Endometrial microvascular endothelial cells (primary cell): ENCODE data around the gene ENHO. TPM values are rescaled to one million over a fixed set of nuclear protein-coding genes. Genes with fewer than 3 reads are reported as not detected.
"Not testable (repeated sequence)": the region's sequence is repeated elsewhere in the genome, so short reads cannot be mapped to it uniquely, and the experiment has no call there.

Source experiments
- in situ Hi-C: cut with HindIII; loops from 2 replicates; pipeline ENCODE4 v1.10.0; 2017; ENCODE audit warnings: low sequenced_read_pairs, low pct_unique_long_range_greater_than_20kb; ENCODE audit errors: inconsistent ontology term
- total RNA-seq: library from RNA; depleted of rRNA; stranded (reverse); fragments of >200 nt; gene quantifications from one replicate; pipeline ENCODE4 v1.2.3, GENCODE V29; 2015; ENCODE audit errors: inconsistent ontology term

ENHO gene
- total RNA-seq, 1 donor from 2014 or later: 0.09 TPM

DNA sequence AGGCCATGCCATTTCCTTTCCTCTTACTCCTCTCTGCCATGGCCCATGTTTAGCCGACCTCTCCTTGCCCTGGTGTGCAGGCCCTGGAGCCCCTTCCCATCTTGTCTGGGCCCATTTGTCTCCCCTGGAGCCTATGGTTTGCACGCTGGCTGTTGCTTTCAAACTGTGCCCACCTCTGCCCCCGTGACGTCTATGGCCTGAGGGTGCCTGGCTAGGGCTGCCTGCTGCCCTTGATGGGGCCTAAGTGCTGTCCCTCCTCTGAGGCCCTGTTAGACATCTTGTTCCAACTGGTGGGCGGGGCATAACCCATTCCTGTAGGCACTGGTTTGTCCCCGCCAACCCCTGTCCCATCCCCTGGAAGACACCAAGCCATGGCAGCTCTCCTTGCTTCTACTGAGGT is 22.7 kb upstream of the ENHO start:
- in situ Hi-C loops: no loop called here

DNA sequence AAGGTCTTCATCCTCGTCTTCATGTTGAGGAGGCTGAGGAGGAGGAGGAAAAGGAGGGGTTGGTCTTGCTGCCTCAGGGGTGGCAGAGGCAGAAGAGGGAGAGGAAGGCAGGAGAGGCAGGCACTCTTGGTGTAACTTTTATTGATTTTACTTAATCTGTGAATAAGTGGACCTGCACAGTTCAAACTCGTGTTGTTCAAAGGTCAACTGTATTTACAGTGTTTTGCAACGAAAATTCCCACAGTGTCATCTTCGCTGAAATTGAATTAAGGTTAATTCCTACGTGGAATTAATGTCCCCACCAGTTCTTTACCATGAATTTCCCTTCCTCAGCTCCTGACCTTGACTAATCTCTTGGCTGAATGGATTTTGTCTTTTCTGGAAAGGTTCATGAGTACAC is 21.2 kb upstream of the ENHO start:
- in situ Hi-C loops: no loop called here

DNA sequence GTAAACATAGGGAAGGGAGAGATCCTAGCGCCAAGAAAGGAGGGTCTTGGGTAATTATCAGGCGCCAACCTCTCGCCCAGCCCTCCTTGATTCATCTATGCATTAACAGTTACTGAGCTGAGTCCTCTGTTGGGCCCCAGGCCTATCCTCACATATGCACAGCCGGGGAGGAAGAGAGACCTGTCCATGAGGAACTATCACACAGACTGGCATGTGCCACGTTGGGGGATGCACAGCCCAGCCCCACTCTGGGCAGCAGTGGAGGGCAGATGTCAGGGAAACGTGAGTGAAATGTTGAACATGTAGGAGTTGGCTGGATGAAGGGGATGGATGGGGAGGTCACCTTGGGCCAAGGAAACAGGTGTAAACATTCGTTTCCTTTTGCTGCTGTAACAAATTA is 18.8 kb upstream of the ENHO start:
- in situ Hi-C loops: no loop called here

DNA sequence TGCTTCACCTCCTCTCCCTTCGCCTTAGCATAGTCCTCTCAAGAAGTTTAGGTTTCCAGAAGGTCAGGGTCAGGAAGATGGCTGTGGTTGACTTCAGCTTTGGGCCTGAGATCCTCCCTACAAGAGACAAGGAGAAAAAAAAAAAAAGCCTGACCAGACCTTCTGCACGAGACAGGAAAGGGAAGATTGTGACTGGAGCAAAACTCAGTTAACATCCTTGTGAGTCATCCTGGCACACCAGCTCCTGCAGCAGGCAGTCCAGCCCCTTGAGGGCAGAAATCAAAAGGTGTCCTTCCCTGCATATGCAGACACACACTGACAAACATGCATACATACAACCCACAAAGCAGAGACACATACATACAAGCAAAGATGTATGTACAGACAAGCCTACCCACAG is 18.0 kb upstream of the ENHO start:
- in situ Hi-C loops: no loop called here

DNA sequence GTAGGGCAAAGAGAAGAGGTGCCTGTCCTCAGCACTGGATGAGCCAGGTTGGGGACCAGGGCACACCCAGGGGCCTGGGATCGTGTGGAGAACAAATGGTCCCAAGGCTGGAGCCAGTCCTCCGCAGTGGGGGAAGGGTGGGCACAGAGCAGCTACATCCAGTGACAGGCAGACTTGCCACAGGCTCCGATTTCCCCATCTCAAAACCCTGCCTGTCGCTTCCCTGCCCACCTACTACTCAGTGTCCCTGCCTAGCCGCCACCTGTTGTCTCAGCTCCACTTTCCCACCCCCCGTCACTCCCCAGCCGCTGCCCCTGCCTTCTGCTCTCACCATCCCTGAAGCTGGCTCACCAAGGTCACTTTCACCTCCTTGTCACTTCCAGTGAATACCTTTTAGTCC is 13.9 kb upstream of the ENHO start:
- in situ Hi-C loops: no loop called here

DNA sequence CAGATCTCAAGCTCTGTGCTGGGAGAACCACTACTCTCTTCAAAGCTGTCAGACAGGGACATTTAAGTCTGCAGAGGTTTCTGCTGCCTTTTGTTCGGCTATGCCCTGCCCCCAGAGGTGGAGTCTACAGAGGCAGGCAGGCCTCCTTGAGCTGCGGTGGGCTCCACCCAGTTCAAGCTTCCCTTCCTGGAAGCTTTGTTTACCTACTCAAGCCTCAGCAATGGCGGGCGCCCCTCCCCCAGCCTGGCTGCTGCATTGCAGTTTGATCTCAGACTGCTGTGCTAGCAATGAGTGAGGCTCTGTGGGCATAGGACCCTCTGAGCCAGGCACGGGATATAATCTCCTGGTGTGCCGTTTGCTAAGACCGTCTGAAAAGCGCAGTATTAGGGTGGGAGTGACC is 9.3 kb upstream of the ENHO start:
- in situ Hi-C loops: not testable (repeated sequence)

DNA sequence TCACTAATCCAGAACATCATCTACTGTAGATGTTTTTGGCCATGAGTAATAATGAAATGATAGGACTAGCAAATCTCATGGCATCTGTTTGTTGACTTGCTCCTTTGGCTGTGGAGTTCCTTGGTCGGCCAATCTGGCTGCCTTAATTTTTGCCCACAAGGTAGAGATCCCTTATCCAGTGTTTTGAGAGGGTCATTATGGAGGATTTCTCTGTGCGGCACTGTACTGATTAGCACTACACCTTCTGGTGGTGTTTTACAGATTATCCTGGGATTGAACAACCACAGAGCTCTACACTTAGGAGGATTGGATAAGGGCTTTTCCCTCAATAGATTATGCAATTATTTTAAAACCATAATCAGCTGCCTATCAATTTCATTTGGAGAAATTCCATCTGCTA is 3.2 kb upstream of the ENHO start:
- in situ Hi-C loops: no loop called here

DNA sequence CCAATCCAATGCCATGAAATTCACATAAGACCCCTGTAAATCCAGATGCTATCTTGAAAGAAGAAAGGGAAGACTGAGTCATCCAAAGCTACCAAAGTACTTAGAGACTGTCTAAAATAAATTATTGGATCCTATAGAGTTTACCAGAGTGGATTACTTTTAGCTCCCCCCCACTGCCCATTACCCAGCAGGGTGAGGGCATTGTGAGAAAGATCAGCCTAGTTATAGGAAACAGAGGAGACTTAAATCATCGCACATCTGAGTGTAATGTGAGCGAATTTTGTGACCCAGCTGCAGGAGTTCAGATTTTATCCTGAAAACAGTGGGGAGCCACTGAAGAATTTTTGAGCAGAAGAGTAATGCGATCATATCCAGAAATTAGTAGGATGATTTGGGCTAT is 1.6 kb upstream of the ENHO start:
- in situ Hi-C loops: no loop called here

DNA sequence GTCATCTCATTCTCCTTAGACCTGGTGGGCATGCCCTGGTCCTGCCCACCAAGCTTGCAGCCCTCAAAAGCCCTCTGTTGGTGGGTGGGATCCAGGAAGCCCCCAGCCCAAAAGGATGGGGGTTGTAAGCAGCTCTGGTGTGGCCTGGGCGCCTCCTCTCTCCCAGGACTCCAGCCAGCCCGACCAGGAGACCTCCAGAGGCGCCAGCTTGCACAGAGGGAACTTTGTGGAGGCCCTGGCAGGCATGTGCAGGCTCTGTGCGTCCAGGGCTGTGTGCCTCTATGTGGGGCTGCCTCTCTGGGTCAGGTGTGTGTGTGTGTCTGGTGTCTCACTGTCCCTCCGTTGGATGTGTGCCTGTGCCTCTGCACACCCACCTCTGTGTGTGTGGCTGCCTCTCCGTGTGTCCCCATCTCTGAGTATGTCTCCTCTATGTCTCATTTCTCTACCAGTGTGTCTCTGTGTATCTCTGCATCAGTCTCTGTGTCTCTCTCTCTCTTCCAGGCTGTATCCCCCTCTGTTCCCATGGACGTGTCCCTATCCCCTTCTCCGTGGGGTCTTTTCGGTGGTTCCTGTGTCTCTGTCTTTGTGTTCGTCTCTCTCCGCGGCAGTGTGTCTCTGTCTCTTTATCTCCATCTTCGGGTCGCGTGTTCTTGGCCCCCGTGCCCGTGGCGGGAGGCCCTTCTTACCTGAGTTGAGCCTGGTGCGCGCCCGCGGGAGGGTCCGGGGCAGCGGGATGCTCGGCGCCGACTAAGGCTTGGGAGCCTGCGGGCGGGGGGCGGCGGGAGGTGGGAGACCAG is 501 bp downstream of the ENHO start:
- in situ Hi-C loops: no loop called here

DNA sequence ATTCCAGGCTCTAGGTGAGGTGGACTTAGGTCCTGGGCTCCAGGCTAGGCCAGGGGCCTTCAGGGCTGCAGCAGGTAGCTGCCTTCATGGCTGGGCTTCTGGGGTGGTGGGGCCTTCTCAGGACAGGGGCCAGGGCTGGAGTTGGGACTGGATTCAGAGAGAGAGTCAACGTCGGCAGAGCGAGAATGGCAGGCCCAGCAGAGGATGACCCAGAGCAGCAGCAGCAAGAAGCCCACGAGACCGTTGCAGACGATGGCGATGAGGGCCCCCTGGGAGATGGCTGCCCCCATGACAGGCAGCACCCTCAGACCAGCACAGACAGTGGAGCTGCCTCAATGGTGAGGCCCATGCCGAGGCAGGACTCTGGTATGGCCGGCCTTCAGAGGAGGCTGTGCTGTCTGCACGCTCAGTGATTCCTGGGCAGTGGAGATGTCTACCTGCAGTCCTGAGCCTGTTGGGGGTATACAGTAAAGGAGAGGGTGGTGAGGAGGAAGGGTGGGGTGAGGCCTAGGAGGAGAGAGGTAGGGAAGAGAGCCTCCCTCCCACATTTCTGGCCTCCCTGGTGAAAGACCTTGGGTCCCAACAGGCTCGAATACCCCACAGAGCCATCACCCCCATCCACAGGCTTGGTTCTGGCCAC is 1.3 kb downstream of the ENHO start:
- in situ Hi-C loops: no loop called here

DNA sequence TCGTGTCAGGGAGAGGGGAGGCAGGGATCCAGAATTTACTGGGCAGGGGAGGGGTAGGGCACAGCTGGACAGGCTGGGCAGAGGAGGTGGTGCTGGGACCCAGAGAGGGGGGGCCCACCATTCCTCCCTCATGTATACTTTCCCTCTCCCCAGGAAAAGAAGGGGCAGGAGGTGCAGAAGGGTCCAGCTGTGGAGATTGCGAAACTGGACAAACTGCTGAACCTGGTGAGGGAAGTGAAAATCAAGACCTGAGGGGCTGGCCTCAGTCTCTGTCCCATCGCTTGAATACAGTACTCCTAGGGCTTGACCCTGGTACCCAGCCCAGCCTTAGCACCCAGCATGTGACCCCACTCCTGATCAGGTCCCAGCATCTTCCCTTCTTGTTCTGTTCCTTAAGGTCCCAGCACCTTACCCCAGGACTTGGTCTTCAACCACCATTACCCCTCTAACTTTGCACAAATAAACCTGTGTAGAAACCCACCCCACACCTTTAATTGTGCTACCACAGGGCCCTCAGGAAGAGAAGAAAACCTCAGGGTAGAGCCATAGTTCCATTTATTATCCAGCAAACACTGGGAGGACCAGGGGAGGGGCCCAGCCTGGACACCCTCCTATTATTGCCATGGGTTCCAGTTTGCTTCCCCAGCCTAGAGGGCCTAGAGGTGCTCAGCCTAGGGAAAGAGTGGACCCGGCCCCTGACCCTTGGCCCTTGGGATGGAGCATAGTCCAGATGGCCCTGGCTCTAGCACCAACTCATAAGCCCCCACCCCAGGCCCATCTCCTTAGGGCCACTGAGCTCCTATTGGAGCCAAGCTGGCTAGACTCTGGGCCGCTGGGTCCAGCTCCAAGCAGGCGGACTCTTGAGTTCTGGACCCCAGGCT is 2.0 kb downstream of the ENHO start:
- in situ Hi-C loops: no loop called here

DNA sequence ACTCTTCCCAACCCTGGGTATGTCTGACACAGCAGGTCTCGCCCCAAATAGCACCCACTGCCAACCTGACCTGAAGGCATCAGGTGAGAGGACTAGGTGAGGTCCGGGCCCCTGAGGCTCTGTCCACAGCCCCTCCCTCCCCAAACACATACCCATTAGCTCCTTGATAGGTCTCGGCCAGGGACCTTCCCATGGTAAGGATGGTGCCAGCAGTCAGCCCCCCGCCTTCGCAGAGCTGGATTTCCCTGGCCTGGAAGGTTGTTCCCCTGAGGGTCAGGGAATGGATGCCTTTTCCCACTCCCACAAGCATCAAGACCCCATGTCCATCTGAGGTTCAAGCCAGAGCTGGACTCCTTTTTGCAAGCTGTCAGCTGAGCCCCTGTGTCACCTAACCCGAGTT is 2.7 kb downstream of the ENHO start:
- in situ Hi-C loops: no loop called here

DNA sequence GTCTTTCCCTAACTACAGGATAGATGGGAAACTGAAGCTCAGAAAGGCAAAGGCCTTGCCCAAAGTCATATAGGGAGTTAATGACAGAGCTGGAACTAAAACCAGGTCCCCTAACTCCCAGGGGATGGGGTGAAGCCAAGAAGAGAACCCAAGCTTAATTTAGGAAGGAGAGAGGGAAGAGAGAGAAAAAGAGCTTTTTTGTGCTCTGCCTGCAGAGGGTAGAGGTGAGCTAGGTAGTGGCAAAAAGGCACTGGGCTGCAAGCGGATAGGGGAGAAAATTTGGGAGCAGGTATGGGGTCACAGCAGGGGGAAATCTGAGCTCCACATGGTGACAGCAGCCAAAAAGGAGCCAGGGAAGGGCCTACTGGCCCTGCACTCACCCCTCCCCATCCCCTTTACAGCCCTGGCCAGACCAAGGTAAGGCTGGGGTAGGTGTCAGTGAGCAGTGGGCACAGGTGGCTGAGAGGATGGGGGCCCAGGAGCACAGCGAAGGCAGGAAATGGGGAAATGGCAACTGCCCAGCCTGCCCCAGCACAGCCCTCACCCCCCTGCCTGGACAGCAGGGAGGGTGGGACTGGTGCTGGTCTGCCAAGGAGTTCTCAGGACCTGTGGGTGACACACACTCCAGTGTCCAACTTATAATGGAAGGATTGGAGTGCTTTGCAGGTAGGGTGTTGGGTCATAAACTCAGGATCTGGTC is 3.3 kb downstream of the ENHO start:
- in situ Hi-C loops: no loop called here

DNA sequence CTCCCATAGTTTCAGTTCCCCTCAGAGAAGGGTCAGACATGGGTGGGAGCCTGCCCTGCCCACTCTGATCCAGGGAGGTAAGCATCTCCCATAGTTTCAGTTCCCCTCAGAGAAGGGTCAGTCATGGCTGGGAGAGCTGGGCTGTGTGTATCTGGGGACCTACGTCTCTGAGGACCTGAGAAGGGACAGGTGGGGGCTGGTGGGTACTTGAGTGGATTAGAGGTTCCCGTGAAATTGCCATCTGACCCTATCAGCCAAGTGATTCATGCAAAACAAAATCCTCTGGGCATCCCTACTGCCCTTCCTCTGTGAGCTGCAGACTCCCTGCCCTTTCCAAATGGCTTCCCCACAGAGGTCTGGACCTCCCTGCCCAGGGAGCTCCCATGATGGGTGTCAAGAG is 3.9 kb downstream of the ENHO start:
- in situ Hi-C loops: no loop called here

DNA sequence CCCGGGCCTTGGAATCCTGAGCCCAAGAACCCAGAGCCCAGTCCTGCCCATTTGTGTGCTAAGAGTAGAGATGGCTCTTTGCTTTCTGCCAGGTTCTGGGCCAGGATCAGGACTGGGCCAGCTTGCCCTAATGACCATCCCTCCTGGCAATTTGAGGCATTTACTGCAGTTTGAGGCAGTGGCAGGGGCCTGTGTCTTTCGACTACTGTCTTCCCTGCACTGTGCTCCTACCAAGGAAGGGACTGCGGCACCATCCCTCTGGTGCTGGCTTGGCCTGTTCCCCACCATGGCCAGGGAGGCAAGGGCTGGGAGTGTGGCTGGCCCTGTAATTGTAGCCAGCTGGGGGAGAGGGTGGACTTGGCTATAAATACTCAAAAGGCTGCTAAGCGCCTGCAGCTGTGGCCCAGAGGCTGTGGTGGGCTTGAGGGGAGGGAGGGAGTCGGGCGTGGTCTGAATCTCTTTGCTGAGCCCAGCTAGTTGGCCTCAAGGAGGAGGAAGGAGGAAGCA is 4.6 kb downstream of the ENHO start:
- in situ Hi-C loops: no loop called here

DNA sequence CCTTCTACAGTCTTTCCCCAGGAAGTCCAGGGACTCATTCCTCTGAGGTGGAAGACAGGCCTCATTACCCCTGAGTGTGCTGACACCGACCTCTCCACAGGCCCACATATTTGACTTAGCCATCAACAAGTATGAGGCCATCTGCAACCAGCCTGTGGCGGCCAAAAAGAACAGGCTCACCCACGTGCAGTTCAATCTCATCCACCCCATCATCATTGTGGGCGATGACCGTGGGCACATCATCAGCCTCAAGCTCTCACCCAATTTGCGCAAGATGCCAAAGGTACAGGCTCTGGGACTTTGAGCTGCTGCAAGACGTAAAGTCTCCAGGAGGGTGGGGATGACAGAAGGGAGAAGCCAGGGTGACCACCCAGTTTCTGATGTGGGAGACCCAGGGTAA is 5.6 kb downstream of the ENHO start:
- in situ Hi-C loops: no loop called here

DNA sequence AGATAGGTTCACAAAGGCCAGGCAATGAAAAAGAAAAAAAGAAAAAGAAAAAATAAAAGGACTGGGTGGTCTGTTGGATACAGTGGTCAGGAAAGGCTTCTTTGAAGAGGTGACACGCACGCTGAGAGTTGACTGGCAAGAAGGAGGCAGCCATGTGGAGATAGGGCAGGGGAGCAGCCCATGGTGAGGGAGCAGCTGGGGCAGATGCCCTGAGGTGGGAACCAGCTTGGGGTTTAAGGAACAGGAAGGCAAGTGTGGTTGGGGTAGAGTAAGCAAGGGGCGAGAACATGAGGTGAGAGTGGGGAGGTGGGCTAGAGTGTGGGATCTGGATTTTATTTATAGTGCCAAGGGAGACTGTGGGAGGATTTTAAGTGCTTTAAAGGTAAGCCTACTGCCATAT is 6.8 kb downstream of the ENHO start:
- in situ Hi-C loops: no loop called here

DNA sequence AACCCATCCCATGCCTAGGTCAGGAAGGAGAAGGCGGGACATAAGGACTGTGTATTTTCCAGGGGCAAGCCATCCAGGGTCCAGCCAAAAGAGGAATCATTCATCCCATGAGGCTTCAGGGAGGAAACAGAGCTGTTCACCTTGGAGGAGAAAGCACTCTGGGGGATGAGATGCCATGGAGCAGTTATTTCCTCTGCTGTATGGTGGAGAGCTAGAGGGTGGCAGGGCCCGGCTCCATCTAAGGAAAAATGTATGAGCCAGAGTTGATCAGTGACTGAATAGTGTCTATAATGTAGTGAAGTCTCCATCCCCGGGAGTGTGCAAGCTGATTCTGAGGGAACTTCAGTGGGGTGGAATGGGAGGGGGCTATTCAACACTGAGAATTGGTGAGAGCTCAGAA is 8.0 kb downstream of the ENHO start:
- in situ Hi-C loops: no loop called here

DNA sequence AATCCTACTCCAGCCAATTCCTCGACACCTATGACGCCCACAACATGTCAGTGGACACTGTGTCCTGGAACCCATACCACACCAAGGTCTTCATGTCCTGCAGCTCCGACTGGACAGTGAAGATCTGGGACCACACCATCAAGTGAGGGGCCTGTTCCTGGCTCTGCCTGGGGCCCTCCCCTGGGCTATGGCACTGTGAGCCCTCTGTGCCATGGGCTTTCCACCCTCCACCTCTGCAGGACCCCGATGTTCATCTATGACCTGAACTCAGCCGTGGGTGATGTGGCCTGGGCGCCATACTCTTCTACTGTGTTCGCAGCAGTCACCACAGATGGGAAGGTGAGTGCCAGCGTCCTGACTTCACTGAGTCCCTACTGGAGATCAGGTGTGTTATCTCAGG is 8.4 kb downstream of the ENHO start:
- in situ Hi-C loops: no loop called here
